ENCODE results near the gene MUC2. TPM values are rescaled to one million over a fixed set of nuclear protein-coding genes. Genes with fewer than 3 reads are reported as not detected.

MUC2 gene
- total RNA-seq, 2 experiments from 2014 or later, result not detected

- no peaks in the 10 kb centered on the region for H3K9me3 ChIP-seq (ENCODE audit: low read length)
- no peak overlapping the region for H3K4me2 ChIP-seq (ENCODE audit: low read length)
- H3K9me2 ChIP-seq (ENCODE audit: insufficient read depth, low read length), result no peaks in the 10 kb centered on the region
- DNase-seq (ENCODE audit: low spot score), result no peak
- no peak overlapping the region for H3K4me3 ChIP-seq (ENCODE audit: low read depth, low read length, poor library complexity, severe bottlenecking)
- H3K4me1 ChIP-seq (ENCODE audit: insufficient read depth, low read length, poor library complexity, severe bottlenecking), result no peaks in the 10 kb centered on the region
- no TSS peak for BruUV-seq (replicated peaks)
- ChIA-PET CTCF (ENCODE audit: unreplicated experiment) (no interaction called here), POLR2A (no interaction called here)
- no peaks in the 10 kb centered on the region for H4K20me1 ChIP-seq (ENCODE audit: insufficient read depth, low read length)
- no peak overlapping the region for H3K27ac ChIP-seq (ENCODE audit: low read depth, low read length, poor library complexity, severe bottlenecking)
- no peaks in the 10 kb centered on the region for H3K36me3 ChIP-seq (ENCODE audit: insufficient read depth, low read length)
- H2AFZ ChIP-seq (ENCODE audit: low read length), result no peak overlapping the region
- H3K79me2 ChIP-seq (ENCODE audit: insufficient read depth, low read depth, low read length), result no peaks in the 10 kb centered on the region
- TF ChIP-seq EZH2phosphoT487 (IDR thresholded peaks at IDR 0.05; ENCODE audit: borderline replicate concordance, low read depth, low read length), result no peak
- no peak for TF ChIP-seq CTCF (conservative IDR thresholded peaks at IDR 0.05; ENCODE audit: low read length)
- intact Hi-C loops (cut with micrococcal nuclease; ENCODE audit: unreplicated experiment), result no loop called here
Observed at GRCh38 chr11:1027483-1028290, 47.0 kb upstream of the MUC2 start.

- H3K4me1 ChIP-seq (ENCODE audit: insufficient read depth, low read length, poor library complexity, severe bottlenecking), result no peaks in the 10 kb centered on the region
- H3K4me2 ChIP-seq (ENCODE audit: low read length), result no peak overlapping the region
- ChIA-PET POLR2A (no interaction called here), CTCF (ENCODE audit: unreplicated experiment) (no interaction called here)
- H4K20me1 ChIP-seq (ENCODE audit: insufficient read depth, low read length), result no peaks in the 10 kb centered on the region
- H3K36me3 ChIP-seq (ENCODE audit: insufficient read depth, low read length), result no peaks in the 10 kb centered on the region
- no peaks in the 10 kb centered on the region for H3K9me2 ChIP-seq (ENCODE audit: insufficient read depth, low read length)
- H3K4me3 ChIP-seq (ENCODE audit: low read depth, low read length, poor library complexity, severe bottlenecking), result no peak overlapping the region
- no peaks in the 10 kb centered on the region for H3K79me2 ChIP-seq (ENCODE audit: insufficient read depth, low read depth, low read length)
- DNase-seq (ENCODE audit: low spot score), result no peak
- no TSS peak for BruUV-seq (replicated peaks)
- no peak for TF ChIP-seq CTCF (conservative IDR thresholded peaks at IDR 0.05; ENCODE audit: low read length)
- no peak for TF ChIP-seq EZH2phosphoT487 (IDR thresholded peaks at IDR 0.05; ENCODE audit: borderline replicate concordance, low read depth, low read length)
- H3K27ac ChIP-seq (ENCODE audit: low read depth, low read length, poor library complexity, severe bottlenecking), result no peak overlapping the region
- intact Hi-C loops (cut with micrococcal nuclease; ENCODE audit: unreplicated experiment), result no loop called here
- no peaks in the 10 kb centered on the region for H3K9me3 ChIP-seq (ENCODE audit: low read length)
- no peak overlapping the region for H2AFZ ChIP-seq (ENCODE audit: low read length)
Observed at GRCh38 chr11:1028291-1028540, 46.5 kb upstream of the MUC2 start.

GRCh38 chr11:1028616-1029015 lies 46.1 kb upstream of the MUC2 start:
- no peak overlapping the region for H3K4me3 ChIP-seq (ENCODE audit: low read depth, low read length, poor library complexity, severe bottlenecking)
- no peak for DNase-seq (ENCODE audit: low spot score)
- H3K27ac ChIP-seq (ENCODE audit: low read depth, low read length, poor library complexity, severe bottlenecking), result no peak overlapping the region
- intact Hi-C loops (cut with micrococcal nuclease; ENCODE audit: unreplicated experiment), result no loop called here
- ChIA-PET POLR2A (no interaction called here), CTCF (ENCODE audit: unreplicated experiment) (no interaction called here)
- no peaks in the 10 kb centered on the region for H3K36me3 ChIP-seq (ENCODE audit: insufficient read depth, low read length)
- TF ChIP-seq CTCF (conservative IDR thresholded peaks at IDR 0.05; ENCODE audit: low read length), result no peak
- no peak for TF ChIP-seq EZH2phosphoT487 (IDR thresholded peaks at IDR 0.05; ENCODE audit: borderline replicate concordance, low read depth, low read length)
- H3K79me2 ChIP-seq (ENCODE audit: insufficient read depth, low read depth, low read length), result no peaks in the 10 kb centered on the region
- no TSS peak for BruUV-seq (replicated peaks)
- H3K4me2 ChIP-seq (ENCODE audit: low read length), result no peak overlapping the region
- H3K9me2 ChIP-seq (ENCODE audit: insufficient read depth, low read length), result no peaks in the 10 kb centered on the region
- H2AFZ ChIP-seq (ENCODE audit: low read length), result no peak overlapping the region
- H3K9me3 ChIP-seq (ENCODE audit: low read length), result no peaks in the 10 kb centered on the region
- no peaks in the 10 kb centered on the region for H4K20me1 ChIP-seq (ENCODE audit: insufficient read depth, low read length)
- no peaks in the 10 kb centered on the region for H3K4me1 ChIP-seq (ENCODE audit: insufficient read depth, low read length, poor library complexity, severe bottlenecking)
